Suprapubic skin (tissue), 4 donors: Measurements from ENCODE around the gene KIF25. TPM values are rescaled to one million over a fixed set of nuclear protein-coding genes. Genes with fewer than 3 reads are reported as not detected.

Source experiments
- DNase-seq, 2 donors: peaks; one replicate each; pipeline ENCODE4 v3.0.0-alpha.2; 2019; ENCODE audit warnings: low spot score in 2 of 2
- H3K27ac ChIP-seq: fragments of 200-600 bp; sonication (generic); one replicate; pipeline ENCODE4 v1.5.1; 2019
- H3K27me3 ChIP-seq: fragments of 200-600 bp; sonication (generic); one replicate; pipeline ENCODE4 v1.5.1; 2019
- H3K36me3 ChIP-seq: fragments of 200-600 bp; sonication (generic); one replicate; pipeline ENCODE4 v1.5.1; 2019
- H3K4me1 ChIP-seq: fragments of 200-600 bp; sonication (generic); one replicate; pipeline ENCODE4 v1.5.1; 2019
- H3K4me3 ChIP-seq: fragments of 200-600 bp; sonication (generic); one replicate; pipeline ENCODE4 v1.5.1; 2019; ENCODE audit warnings: mild to moderate bottlenecking
- H3K9me3 ChIP-seq: fragments of 200-600 bp; sonication (generic); one replicate; pipeline ENCODE4 v1.5.1; 2019
- CTCF ChIP-seq, 2 donors: fragments of 200-600 bp in 1 of 2; fragments of 450-650 bp in 1 of 2; sonication (generic) in 1 of 2; IDR thresholded peaks; one replicate each; pipeline ENCODE4 v1.5.1; 2016 to 2019; ENCODE audit warnings: antibody characterized with exemption in 2 of 2, mild to moderate bottlenecking in 1 of 2, moderate library complexity in 1 of 2
- EP300 ChIP-seq: sonication (generic); formaldehyde crosslinking; IDR thresholded peaks from one replicate; pipeline ENCODE4 v1.6.1; 2017; ENCODE audit warnings: antibody characterized with exemption
- POLR2A ChIP-seq, 2 donors: fragments of 450-650 bp; IDR thresholded peaks; one replicate each; pipeline ENCODE4 v1.6.1; 2017; ENCODE audit warnings: antibody characterized with exemption in 2 of 2, mild to moderate bottlenecking in 2 of 2, moderate library complexity in 2 of 2
- POLR2AphosphoS5 ChIP-seq, 3 donors: sonication (generic); formaldehyde crosslinking; IDR thresholded peaks; one replicate each; pipeline ENCODE4 v1.6.1; 2017; ENCODE audit warnings: antibody characterized with exemption in 3 of 3
- WGBS: methylation state at CpG from one replicate; pipeline ENCODE4 v1.1.5; 2018; 5-methylcytosine and 5-hydroxymethylcytosine counted together
- total RNA-seq, 4 donors: library from RNA; depleted of rRNA; stranded (reverse); fragments of >200 nt; gene quantifications; one replicate each; pipeline ENCODE4 v1.1.0, GENCODE V29; 2016

Gene KIF25
- total RNA-seq, 4 donors from 2014 or later = 0.76 TPM; not detected in 3

DNA sequence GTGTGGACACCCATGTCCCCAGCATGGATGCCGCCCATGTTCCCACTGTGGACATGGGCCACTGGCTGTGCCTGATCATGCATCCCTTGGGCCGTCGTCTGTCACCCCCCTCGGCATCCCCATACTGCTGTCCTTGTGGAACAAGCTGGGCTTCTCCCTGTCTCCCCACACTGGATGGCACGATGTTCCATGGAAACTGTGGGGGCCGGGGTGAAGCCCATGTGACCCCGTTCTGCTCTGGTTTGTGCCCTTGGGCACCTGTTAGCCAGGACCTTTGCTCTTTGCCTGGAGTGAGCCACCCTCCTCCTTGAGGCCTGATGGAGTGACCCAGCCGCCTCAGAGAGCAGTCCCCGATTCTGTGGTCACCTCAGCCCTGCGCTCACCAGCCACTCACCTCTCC is 89.1 kb downstream of the KIF25 start:
- no peak for DNase-seq
- WGBS = 88% methylated on average over 10 of the region's 10 CpGs

DNA sequence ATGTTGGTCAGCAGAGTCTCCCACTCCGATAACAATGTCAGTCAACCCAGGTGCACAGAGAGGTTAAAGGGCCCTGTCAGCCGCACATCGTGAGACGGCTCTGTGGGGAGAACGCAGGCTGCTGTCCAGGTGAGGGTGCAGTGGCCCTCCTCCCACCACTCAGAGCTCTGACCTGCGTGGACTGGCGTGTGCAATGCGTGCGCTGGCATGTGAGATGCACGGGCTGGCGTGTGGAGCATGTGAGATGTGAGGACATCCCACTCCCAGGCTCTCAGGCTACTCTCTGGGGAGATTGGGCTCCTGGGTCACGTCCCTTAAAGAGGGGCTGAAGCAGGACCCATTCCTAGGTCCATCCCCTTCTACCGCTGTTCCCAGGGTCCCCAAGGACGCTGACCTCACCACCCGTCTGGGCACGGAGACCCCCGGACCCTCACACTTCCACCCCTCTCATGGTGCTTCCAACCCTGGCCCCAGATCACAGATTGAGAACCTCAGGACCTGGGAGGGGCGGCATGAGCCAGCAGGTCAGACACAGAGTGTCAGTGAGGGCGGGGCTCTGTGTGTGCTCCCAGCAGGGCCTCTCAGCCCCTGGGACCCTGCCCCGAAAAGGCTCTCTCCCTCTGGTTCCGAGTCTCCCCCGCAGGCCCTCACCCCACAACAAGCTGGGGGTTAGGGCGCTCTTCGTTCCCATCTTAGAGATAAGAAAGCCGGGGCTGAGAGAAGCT is 90.1 kb downstream of the KIF25 start:
- H3K36me3 ChIP-seq = no peaks in the 10 kb centered on the region
- no peaks in the 10 kb centered on the region for H3K4me1 ChIP-seq
- no peaks in the 10 kb centered on the region for H3K9me3 ChIP-seq
- TF ChIP-seq POLR2A (IDR thresholded peaks at IDR 0.05) = no peak
- no peak for TF ChIP-seq POLR2AphosphoS5 (IDR thresholded peaks at IDR 0.05)
- WGBS = 77% methylated on average over 16 of the region's 25 CpGs
- no peak overlapping the region for H3K4me3 ChIP-seq
- H3K27me3 ChIP-seq = no peaks in the 10 kb centered on the region
- no peak for DNase-seq
- H3K27ac ChIP-seq = no peak overlapping the region

More for the DNA sequence above, 89.1 kb downstream of the KIF25 start:
- no peak overlapping the region for H3K27ac ChIP-seq
- TF ChIP-seq POLR2A (IDR thresholded peaks at IDR 0.05) (no peak), POLR2AphosphoS5 (IDR thresholded peaks at IDR 0.05) (no peak), CTCF (IDR thresholded peaks at IDR 0.05) (no peak), EP300 (no peak)
- no peaks in the 10 kb centered on the region for H3K9me3 ChIP-seq
- H3K27me3 ChIP-seq = no peaks in the 10 kb centered on the region
- H3K4me1 ChIP-seq = no peaks in the 10 kb centered on the region
- no peak overlapping the region for H3K4me3 ChIP-seq
- H3K36me3 ChIP-seq = no peaks in the 10 kb centered on the region

DNA sequence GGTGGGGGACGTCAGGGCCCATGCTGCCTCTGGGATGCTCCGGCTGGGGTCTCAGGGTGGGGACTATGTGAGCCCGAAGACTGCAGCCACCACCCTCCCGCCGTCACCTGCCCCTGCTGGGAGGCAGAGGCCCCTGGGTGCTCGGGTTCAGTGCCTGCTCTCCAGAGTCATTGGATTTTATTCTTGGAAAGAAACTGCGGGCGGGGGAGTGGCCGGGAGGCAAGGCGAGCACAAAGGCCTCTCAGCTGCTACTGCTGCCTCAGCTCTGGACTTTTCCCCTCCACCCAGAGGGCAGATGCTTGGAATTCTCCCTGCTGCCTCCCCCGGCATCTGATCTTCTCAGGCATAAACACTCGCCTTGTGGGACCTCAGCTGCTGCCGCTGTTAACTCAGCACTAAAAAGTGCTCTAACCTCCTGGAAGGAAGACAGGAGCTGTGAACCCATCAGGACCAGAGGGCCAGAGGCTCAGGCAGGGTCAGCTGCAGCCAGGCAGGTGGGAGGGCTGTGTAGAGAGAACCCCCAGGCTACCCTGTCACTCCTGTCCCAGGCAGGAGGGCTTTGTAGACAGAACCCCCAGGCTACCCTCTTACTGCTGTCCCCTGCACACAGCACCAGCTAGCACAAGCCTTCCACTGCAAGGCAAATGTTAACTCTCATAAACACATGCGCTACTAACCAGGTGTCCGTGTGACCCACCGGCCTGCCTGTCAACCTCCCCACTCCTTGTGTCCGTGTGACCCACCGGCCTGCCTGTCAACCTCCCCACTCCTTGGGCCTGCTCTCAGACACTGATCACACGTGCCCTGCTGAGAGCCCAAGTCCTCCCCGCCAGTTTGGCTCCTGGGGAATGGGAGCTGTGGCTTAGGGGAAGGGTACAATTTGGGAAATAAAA is 90.9 kb downstream of the KIF25 start:
- WGBS = 63% methylated on average over 10 of the region's 20 CpGs
- no peaks in the 10 kb centered on the region for H3K4me1 ChIP-seq
- no peak for TF ChIP-seq POLR2AphosphoS5 (IDR thresholded peaks at IDR 0.05)
- no peak for TF ChIP-seq EP300
- no peak for TF ChIP-seq POLR2A (IDR thresholded peaks at IDR 0.05)
- TF ChIP-seq CTCF (IDR thresholded peaks at IDR 0.05) = no peak
- no peak overlapping the region for H3K4me3 ChIP-seq
- no peaks in the 10 kb centered on the region for H3K27me3 ChIP-seq
- DNase-seq = no peak
- H3K9me3 ChIP-seq = no peaks in the 10 kb centered on the region
- H3K36me3 ChIP-seq = no peaks in the 10 kb centered on the region
- no peak overlapping the region for H3K27ac ChIP-seq

DNA sequence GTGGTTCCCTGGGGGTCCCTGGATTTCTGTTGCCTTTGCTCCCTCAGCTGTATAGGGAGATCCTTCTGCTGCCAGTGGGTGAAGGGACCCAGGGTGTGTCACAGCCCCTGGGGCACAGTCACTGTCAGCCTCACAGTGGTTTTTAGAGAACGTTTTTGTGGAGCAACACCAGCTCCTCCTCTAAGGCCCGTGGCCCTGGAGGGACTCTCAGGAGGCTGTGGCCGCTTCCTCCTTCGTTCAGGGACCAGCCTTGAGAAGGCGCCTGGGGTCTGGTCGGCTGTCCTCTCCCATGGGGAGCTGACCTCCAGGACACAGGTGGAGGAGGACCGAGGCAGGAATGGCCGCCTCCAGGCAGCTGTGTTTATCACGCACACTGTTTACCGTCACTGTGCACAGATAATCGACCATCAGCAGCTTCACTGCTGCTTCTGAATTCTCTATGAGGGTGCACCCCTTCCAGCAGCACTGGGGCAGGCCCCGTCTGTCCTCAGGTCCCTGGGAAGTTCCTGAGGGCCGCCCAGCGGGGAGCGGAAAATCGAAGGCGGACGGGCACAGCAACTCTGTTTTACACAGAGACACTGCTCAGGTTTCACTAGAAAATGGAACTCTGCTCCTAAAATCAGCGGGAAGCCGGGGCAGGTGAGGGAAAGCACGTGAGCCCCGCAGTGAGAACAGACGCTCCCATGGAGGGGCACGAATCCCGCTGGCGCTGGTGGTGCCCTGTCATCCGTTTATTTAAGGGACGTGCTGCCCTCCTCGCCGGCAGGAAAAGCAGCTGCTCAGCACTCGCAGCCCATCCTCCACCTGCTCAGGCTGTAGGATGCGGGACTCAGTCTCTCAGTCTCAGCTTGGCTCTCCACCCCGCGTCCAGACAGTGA is 92.0 kb downstream of the KIF25 start:
- WGBS = 82% methylated on average over 26 of the region's 34 CpGs
- no peak for DNase-seq
- no peak for TF ChIP-seq POLR2A (IDR thresholded peaks at IDR 0.05)
- no peak for TF ChIP-seq CTCF (IDR thresholded peaks at IDR 0.05)
- TF ChIP-seq EP300 = no peak
- TF ChIP-seq POLR2AphosphoS5 (IDR thresholded peaks at IDR 0.05) = no peak
- Histone ChIP-seq H3K27me3 (no peaks in the 10 kb centered on the region), H3K4me1 (no peaks in the 10 kb centered on the region), H3K9me3 (no peaks in the 10 kb centered on the region), H3K36me3 (no peaks in the 10 kb centered on the region), H3K27ac (no peak overlapping the region), H3K4me3 (no peak overlapping the region)

- H3K36me3 ChIP-seq = no peaks in the 10 kb centered on the region
- DNase-seq = no peak
- H3K4me3 ChIP-seq = no peak overlapping the region
- WGBS = 89% methylated on average over 14 of the region's 16 CpGs
- no peaks in the 10 kb centered on the region for H3K27me3 ChIP-seq
- no peak for TF ChIP-seq EP300
- no peak for TF ChIP-seq POLR2A (IDR thresholded peaks at IDR 0.05)
- no peak for TF ChIP-seq CTCF (IDR thresholded peaks at IDR 0.05)
- no peak for TF ChIP-seq POLR2AphosphoS5 (IDR thresholded peaks at IDR 0.05)
- no peaks in the 10 kb centered on the region for H3K4me1 ChIP-seq
- H3K9me3 ChIP-seq = no peaks in the 10 kb centered on the region
- no peak overlapping the region for H3K27ac ChIP-seq
Measured at GRCh38 chr6:168090064-168090690, 92.7 kb downstream of the KIF25 start.
